Measurements from ENCODE around the gene PPP1R9A. TPM values are rescaled to one million over a fixed set of nuclear protein-coding genes. Genes with fewer than 3 reads are reported as not detected.
A peak's percentile ranks its signal among the peaks of the same experiment; 100 is the strongest.

Gene PPP1R9A
- total RNA-seq, 1 experiment from 2014 or later, result 15.6 TPM

DNA sequence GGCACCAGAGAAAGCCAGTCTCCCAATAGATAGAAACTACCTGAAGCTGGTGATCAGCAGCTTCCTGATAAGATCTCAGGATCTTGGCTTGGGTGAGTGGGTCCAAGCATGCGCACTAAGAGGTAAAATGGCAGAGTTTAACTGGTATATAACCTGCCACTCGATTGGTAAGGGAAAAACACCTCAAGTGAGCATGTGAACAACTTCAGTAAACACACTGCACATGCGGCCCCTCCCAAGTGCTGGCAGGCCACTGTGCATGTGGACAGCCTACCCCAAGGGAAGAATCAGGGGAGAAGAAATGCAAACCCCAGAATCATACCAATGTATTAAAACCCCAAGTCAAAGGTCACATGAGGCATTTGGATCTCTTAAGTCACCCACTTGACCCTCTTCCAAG is 434.6 kb downstream of the PPP1R9A start:
- POLR2A ChIA-PET (ENCODE audit: low non-redundant PET), result interaction anchor here (0.6 kb wide), 1 partner anchor 124 kb away, joined by 3 read pairs; no protein-coding TSS in a partner anchor
- no peaks in the 10 kb centered on the region for H3K27me3 ChIP-seq (replicated peaks; ENCODE audit: insufficient read depth, low read depth, low read length, poor library complexity)
- CTCF ChIA-PET, result no interaction called here
- intact Hi-C loops (cut with micrococcal nuclease; ENCODE audit: unreplicated experiment), result no loop called here
- TF ChIP-seq, protein P1, sequence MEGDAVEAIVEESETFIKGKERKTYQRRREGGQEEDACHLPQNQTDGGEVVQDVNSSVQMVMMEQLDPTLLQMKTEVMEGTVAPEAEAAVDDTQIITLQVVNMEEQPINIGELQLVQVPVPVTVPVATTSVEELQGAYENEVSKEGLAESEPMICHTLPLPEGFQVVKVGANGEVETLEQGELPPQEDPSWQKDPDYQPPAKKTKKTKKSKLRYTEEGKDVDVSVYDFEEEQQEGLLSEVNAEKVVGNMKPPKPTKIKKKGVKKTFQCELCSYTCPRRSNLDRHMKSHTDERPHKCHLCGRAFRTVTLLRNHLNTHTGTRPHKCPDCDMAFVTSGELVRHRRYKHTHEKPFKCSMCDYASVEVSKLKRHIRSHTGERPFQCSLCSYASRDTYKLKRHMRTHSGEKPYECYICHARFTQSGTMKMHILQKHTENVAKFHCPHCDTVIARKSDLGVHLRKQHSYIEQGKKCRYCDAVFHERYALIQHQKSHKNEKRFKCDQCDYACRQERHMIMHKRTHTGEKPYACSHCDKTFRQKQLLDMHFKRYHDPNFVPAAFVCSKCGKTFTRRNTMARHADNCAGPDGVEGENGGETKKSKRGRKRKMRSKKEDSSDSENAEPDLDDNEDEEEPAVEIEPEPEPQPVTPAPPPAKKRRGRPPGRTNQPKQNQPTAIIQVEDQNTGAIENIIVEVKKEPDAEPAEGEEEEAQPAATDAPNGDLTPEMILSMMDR (conservative IDR thresholded peaks at IDR 0.05; ENCODE audit: low read depth, low read length), result no peak
- TF ChIP-seq EZH2 (IDR thresholded peaks at IDR 0.05; ENCODE audit: borderline replicate concordance, low read depth, low read length, poor library complexity, severe bottlenecking), result no peak
- H3K4me1 ChIP-seq (ENCODE audit: insufficient read depth, low read length, poor library complexity, severe bottlenecking), result no peaks in the 10 kb centered on the region
- no peak overlapping the region for H3K4me3 ChIP-seq (ENCODE audit: low read depth, low read length, poor library complexity, severe bottlenecking)
- no peak for DNase-seq (ENCODE audit: low spot score)
- no TSS peak for BruUV-seq (replicated peaks)
- no peaks in the 10 kb centered on the region for H3K9me3 ChIP-seq (ENCODE audit: low read depth, low read length, poor library complexity, severe bottlenecking)
- H3K36me3 ChIP-seq (ENCODE audit: insufficient read depth, low read length, poor library complexity, severe bottlenecking), result no peaks in the 10 kb centered on the region
- H3K27ac ChIP-seq (ENCODE audit: low read depth, low read length, poor library complexity, severe bottlenecking), result no peak overlapping the region

DNA sequence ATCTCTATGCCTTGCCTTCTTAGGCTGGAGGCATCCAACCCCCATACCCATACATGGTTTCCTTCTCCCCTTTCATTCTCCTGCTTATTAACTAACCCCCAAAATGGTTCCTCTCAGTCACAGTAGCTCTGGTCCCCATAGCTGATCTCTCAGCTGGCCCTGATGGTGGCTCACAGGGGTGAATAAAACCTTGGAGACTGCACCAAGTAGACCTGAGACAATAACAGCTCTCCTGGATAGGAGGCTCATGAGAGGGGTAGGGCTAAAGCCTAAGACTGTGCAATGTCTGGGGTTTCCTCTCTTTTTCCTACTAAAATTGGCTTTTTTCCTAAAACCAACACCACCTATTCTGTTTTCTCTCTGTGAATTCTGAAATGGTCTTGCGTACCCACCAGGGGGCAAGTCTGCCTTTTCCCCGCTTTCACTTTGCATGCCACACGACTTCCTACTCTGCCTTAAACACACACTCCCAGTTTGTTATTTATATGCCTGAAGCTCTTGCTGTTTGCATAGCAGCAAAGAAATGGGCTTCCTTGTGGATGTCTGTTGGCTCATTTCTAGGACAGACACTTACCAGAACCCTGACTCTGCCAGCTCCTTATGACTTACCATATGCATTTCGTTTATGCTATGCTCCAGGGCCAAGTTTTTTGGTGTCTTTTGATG is 435.4 kb downstream of the PPP1R9A start:
- H3K9me3 ChIP-seq (ENCODE audit: low read depth, low read length, poor library complexity, severe bottlenecking), result no peaks in the 10 kb centered on the region
- H3K4me1 ChIP-seq (ENCODE audit: insufficient read depth, low read length, poor library complexity, severe bottlenecking), result no peaks in the 10 kb centered on the region
- peak; percentile 5 for DNase-seq (ENCODE audit: low spot score)
- no peak overlapping the region for H3K4me3 ChIP-seq (ENCODE audit: low read depth, low read length, poor library complexity, severe bottlenecking)
- CTCF ChIA-PET, result interaction anchor here (0.8 kb wide), 1 partner anchor 138 kb away, joined by 8 read pairs; no protein-coding TSS in a partner anchor
- no peak overlapping the region for H3K27ac ChIP-seq (ENCODE audit: low read depth, low read length, poor library complexity, severe bottlenecking)
- intact Hi-C loops (cut with micrococcal nuclease; ENCODE audit: unreplicated experiment), result no loop called here
- H3K27me3 ChIP-seq (replicated peaks; ENCODE audit: insufficient read depth, low read depth, low read length, poor library complexity), result no peaks in the 10 kb centered on the region
- no peaks in the 10 kb centered on the region for H3K36me3 ChIP-seq (ENCODE audit: insufficient read depth, low read length, poor library complexity, severe bottlenecking)
- POLR2A ChIA-PET (ENCODE audit: low non-redundant PET), result interaction anchor here (0.6 kb wide), 1 partner anchor 123 kb away, joined by 3 read pairs; no protein-coding TSS in a partner anchor
- TF ChIP-seq EZH2 (IDR thresholded peaks at IDR 0.05; ENCODE audit: borderline replicate concordance, low read depth, low read length, poor library complexity, severe bottlenecking), result no peak
- TF ChIP-seq, protein P1 (conservative IDR thresholded peaks at IDR 0.05; ENCODE audit: low read depth, low read length), result 0 out of 2 replicates have a peak, but pooled peaks have one; percentile 27
- no TSS peak for BruUV-seq (replicated peaks)
